GM15510 (cell line): ENCODE results near the gene TTYH1.

Experiments used
- POLR2A ChIP-seq: IDR thresholded peaks from 3 replicates; pipeline ENCODE4 v1.6.1; 2011; ENCODE audit warnings: borderline replicate concordance; ENCODE audit not compliant: insufficient read length; ENCODE audit errors: extremely low read depth

The TTYH1 gene

GRCh38 chr19:54449701-54450069 is 34.4 kb downstream of the TTYH1 start:
- TF ChIP-seq POLR2A: no peak

- no peak for TF ChIP-seq POLR2A
Measured at GRCh38 chr19:54451331-54451871, 36.1 kb downstream of the TTYH1 start.

GRCh38 chr19:54451997-54452396 is 36.7 kb downstream of the TTYH1 start:
- no peak for TF ChIP-seq POLR2A

GRCh38 chr19:54452626-54453025 is 37.4 kb downstream of the TTYH1 start:
- no peak for TF ChIP-seq POLR2A

- TF ChIP-seq POLR2A: no peak
Measured at GRCh38 chr19:54453921-54454780, 38.9 kb downstream of the TTYH1 start.

- TF ChIP-seq POLR2A: no peak
Measured at GRCh38 chr19:54454781-54455675, 39.8 kb downstream of the TTYH1 start.

- TF ChIP-seq POLR2A: no peak
Measured at GRCh38 chr19:54455786-54456422, 40.6 kb downstream of the TTYH1 start.

GRCh38 chr19:54456423-54457373 is 41.4 kb downstream of the TTYH1 start:
- TF ChIP-seq POLR2A: no peak

GRCh38 chr19:54457773-54458647 is 42.7 kb downstream of the TTYH1 start:
- no peak for TF ChIP-seq POLR2A

GRCh38 chr19:54458648-54459281 is 43.5 kb downstream of the TTYH1 start:
- no peak for TF ChIP-seq POLR2A

GRCh38 chr19:54459282-54460229 is 44.3 kb downstream of the TTYH1 start:
- no peak for TF ChIP-seq POLR2A
